NAMALWA (cell line): Measurements from ENCODE around the gene ACVR2B.

ENCODE experiments used
- DNase-seq: peaks from one replicate; pipeline ENCODE4 v3.0.0-alpha.2; 2015; ENCODE audit warnings: low spot score

The ACVR2B gene

GRCh38 chr3:38533285-38533976 is 79.7 kb downstream of the ACVR2B start:
- no peak for DNase-seq

- DNase-seq: no peak
These were observed 80.5 kb downstream of the ACVR2B start for GRCh38 chr3:38534180-38534579.

- no peak for DNase-seq
These were observed 80.9 kb downstream of the ACVR2B start for GRCh38 chr3:38534604-38535003.

GRCh38 chr3:38536671-38537070 is 83.0 kb downstream of the ACVR2B start:
- no peak for DNase-seq

- no peak for DNase-seq
These were observed 85.2 kb downstream of the ACVR2B start for GRCh38 chr3:38538773-38539353.

GRCh38 chr3:38541806-38542205 is 88.1 kb downstream of the ACVR2B start:
- no peak for DNase-seq
